ENCODE measurements around the gene RTN4RL1. TPM values are rescaled to one million over a fixed set of nuclear protein-coding genes. Genes with fewer than 3 reads are reported as not detected.
"Not testable (repeated sequence)": the region's sequence is repeated elsewhere in the genome, so short reads cannot be mapped to it uniquely, and the experiment has no call there.

Gene RTN4RL1
- total RNA-seq, 1 donor from 2014 or later = under 0.01 TPM

GRCh38 chr17:2025622-2026309 lies 632 bp upstream of the RTN4RL1 start:
- DNase-seq (ENCODE audit: low read depth, low spot score) = no peak

GRCh38 chr17:2024572-2025219 lies 438 bp downstream of the RTN4RL1 start:
- no peak for DNase-seq (ENCODE audit: low read depth, low spot score)

- no peak for DNase-seq (ENCODE audit: low read depth, low spot score)
These were observed 1.2 kb downstream of the RTN4RL1 start for GRCh38 chr17:2023692-2024571.

GRCh38 chr17:2023256-2023655 lies 1.9 kb downstream of the RTN4RL1 start:
- DNase-seq (ENCODE audit: low read depth, low spot score) = no peak

GRCh38 chr17:2022647-2023240 lies 2.4 kb downstream of the RTN4RL1 start:
- DNase-seq (ENCODE audit: low read depth, low spot score) = no peak

- DNase-seq (ENCODE audit: low read depth, low spot score) = no peak
These were observed 4.4 kb downstream of the RTN4RL1 start for GRCh38 chr17:2020721-2021120.

- DNase-seq (ENCODE audit: low read depth, low spot score) = no peak
These were observed 5.4 kb downstream of the RTN4RL1 start for GRCh38 chr17:2019723-2020122.

GRCh38 chr17:2018716-2019510 lies 6.2 kb downstream of the RTN4RL1 start:
- no peak for DNase-seq (ENCODE audit: low read depth, low spot score)

GRCh38 chr17:2017274-2017941 lies 7.7 kb downstream of the RTN4RL1 start:
- no peak for DNase-seq (ENCODE audit: low read depth, low spot score)

GRCh38 chr17:2016494-2016893 lies 8.6 kb downstream of the RTN4RL1 start:
- DNase-seq (ENCODE audit: low read depth, low spot score) = no peak

- no peak for DNase-seq (ENCODE audit: low read depth, low spot score)
These were observed 9.8 kb downstream of the RTN4RL1 start for GRCh38 chr17:2015314-2015713.

GRCh38 chr17:2013994-2014317 lies 11.2 kb downstream of the RTN4RL1 start:
- DNase-seq (ENCODE audit: low read depth, low spot score) = no peak

DNA sequence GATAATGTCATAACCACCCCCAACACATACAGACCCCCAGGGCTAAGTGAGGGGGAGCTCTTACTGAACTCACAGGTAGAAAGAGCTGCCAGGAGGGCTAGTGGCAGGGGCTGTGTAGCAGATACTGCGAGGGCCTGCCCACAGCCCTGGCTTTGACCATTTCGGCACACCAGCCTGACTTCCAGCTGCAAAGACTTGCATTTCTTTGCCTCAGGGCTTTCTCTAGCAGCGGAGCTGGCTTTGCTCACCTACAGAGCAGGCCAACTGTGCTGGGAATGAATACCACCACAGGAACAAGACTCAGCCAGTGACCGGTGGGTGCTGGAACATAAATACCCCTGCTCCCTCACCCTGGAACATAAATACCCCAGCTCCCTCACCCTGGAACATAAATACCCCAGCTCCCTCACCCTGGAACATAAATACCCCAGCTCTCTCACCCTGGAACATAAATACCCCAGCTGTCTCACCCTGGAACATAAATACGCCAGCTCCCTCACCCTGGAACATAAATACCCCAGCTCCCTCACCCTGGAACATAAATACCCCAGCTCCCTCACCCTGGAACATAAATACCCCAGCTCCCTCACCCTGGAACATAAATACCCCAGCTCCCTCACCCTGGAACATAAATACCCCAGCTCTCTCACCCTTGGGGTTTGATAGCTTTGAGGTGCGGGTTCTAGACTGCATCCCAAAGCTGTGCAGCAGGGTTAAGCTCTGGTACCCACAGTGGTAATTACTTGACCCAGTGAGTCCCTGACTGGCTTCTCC lies 11.7 kb downstream of the RTN4RL1 start:
- DNase-seq (ENCODE audit: low read depth, low spot score) = not testable (repeated sequence)

DNA sequence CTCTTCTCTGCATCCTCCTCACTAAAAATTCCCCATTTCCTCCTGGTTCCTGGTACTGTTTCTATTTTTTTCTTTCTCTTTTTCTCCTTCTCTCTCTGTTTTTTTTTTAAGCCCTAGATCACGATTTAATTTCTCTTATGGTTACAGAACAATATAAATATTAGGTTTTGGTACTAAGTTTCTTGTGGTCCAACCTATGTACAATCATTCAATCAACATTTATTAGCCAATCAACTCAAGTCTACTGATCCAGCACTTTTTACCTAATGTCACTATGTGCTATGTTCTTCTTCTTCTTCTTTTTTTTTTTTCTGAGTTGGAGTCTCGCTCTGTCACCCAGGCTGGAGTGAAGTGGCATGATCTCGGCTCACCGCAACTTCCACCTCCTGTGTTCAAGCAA lies 12.6 kb downstream of the RTN4RL1 start:
- DNase-seq (ENCODE audit: low read depth, low spot score) = no peak

DNA sequence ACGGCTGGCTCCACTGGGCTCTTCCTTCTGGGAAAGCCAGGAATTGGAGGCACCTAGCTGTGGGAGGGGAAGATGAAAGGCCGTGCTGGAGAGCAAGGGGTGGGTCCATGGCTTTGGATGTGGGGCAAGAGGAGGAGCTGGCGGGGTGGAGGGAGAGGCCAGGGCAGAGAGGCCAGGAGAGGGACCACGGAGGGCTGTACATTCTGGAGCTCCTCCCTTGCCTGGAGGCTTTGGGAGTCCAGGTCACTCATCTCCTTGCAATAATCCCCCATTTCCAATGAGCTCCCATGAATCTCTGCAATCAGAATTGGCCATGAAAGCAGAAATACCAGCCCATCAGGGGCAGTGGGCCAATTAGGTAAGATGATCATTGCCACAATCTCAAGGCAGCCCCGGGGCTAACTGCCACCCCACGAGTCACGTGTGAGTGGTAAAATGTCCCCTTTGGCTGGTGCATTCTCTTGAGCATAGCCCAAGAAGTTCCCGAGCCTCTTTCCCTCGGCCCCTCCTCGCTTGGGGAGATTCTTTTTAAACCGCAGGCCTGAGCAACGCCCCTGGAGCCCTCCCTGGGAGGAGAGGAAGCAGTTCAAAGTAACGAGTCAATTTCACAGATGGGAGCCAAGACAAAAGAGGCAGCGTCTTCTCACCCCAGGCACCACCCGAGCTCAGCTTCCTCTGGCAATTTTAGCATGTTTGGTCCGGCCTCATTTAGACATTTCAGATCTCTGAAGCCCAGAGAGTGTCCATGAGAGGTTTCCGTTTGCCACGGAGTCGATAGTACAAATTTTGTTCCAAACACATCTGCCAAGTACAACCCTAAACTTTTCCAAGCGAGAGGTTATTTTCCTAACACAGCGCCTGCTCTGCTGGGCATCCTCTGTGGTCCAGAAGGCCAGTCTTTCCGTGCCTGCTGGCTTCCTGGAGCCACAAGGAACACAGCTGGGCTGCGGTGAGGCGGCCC lies 13.4 kb downstream of the RTN4RL1 start:
- no peak for DNase-seq (ENCODE audit: low read depth, low spot score)

GRCh38 chr17:2009737-2010136 lies 15.4 kb downstream of the RTN4RL1 start:
- no peak for DNase-seq (ENCODE audit: low read depth, low spot score)

- no peak for DNase-seq (ENCODE audit: low read depth, low spot score)
These were observed 16.6 kb downstream of the RTN4RL1 start for GRCh38 chr17:2008332-2009126.

DNA sequence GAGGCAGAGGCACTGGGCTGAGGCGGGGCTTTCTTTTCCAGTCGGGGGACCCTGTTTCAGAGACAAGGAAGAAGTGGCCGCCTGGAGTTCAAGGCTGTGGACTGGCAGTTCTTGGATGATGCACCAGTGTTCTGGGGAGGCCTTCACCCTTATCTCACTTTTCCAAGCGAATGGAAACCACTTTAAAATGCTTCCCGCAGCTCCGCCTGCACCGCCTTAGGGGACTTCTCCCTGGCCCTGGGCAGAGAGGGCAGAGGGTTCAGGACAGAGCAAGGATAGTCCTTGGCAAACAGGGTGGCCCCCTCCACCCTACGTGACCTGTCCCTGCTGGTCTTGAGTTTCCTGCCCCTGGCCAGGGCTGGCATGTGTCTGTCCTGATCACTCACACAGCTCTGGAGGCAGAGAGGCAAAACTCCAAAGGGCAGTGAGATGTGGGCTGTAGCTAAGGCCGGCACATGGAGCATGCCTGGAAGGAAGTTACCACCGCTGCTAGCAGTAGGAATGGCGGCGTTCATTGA lies 20.6 kb downstream of the RTN4RL1 start:
- no peak for DNase-seq (ENCODE audit: low read depth, low spot score)
